Activated CD8-positive, alpha-beta memory T cell treated with anti-CD3 and anti-CD28 coated beads, Interleukin-2, amount 50 U/mL, for 24 hours (primary cell): ENCODE measurements around the gene FADS1.

Experiments used
- DNase-seq: peaks from one replicate; pipeline ENCODE4 v3.0.0-alpha.2; 2020; ENCODE audit errors: extremely low read depth

FADS1 gene

GRCh38 chr11:61776561-61777075 lies 40.2 kb downstream of the FADS1 start:
- no peak for DNase-seq

- no peak for DNase-seq
Measured at GRCh38 chr11:61775606-61776554, 40.9 kb downstream of the FADS1 start.

DNA sequence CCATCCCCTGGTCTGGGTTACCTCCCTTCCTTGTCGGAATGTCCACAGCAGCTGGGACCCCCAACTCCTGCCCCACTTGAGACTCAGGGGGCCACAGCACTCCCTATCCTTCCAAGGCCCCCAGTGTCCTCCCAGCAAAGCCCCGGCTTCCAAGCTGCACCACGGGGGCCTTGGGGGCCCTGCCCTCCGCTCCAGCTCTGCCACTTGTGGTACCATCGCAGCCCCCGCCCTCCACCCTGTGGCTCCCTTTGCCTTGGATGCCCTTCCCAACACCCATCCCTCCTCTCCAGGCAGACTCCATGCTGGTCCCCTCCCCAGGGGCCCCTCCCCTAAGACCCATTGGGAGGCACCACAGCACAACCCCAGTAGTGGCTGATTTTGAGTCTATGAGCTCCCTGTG lies 41.7 kb downstream of the FADS1 start:
- DNase-seq = no peak

DNA sequence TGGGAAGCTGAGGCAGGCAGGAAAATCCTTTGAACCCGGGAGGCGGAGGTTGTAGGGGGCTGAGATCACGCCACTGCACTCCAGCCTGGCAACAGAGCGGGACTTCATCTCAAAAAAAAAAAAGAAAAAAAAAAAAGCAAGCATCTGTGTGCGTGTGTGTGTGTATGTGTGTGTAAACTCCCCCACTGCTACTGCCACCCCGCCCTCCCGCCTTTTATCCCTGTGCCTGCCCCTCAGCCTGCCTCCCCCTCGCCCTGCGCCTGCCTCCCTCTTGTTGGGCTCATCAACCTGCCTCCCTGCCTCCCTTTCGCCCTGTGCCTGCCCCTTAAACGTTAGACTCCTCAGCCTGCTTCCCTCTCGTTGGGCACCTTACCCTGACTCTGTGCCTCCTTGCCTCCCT lies 42.4 kb downstream of the FADS1 start:
- DNase-seq = no peak

DNA sequence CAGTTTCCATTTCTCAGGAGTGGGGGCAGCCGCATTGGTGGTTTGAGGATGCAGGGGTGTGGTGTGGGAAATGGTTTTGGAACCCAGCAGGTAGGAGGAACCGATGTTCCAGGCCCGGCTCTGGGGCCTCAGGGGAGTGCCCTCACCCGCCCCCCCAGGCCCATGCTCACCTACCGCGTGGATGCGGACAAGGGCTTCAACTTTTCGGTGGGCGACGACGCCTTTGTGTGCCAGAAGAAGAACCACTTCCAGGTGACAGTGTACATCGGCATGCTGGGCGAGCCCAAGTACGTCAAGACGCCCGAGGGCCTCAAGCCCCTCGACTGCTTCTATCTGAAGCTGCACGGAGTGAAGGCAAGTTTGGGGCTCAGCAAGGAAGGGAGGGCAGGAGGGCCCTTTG lies 43.0 kb downstream of the FADS1 start:
- DNase-seq = no peak

DNA sequence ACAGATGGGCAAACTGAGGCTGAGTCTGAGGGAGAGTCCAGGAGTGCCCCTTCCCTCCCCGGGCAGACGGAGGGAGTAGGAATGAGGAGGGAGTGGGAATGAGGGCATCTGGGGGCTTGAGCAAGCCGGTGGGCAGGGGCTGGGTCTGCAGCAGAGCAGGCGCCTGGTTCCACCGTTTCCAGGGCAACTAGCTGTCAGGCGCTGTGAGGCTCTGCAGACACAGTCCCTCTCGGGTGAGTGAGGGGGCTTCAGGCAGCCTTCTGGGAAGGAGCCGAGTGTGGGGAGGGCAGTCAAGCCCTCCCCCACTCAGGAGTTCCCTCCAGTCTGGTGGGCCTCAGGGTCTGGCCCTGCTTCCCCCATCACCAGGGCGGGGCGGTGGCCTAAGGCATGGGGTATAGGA lies 43.4 kb downstream of the FADS1 start:
- no peak for DNase-seq

GRCh38 chr11:61771985-61772455 lies 44.8 kb downstream of the FADS1 start:
- no peak for DNase-seq

DNA sequence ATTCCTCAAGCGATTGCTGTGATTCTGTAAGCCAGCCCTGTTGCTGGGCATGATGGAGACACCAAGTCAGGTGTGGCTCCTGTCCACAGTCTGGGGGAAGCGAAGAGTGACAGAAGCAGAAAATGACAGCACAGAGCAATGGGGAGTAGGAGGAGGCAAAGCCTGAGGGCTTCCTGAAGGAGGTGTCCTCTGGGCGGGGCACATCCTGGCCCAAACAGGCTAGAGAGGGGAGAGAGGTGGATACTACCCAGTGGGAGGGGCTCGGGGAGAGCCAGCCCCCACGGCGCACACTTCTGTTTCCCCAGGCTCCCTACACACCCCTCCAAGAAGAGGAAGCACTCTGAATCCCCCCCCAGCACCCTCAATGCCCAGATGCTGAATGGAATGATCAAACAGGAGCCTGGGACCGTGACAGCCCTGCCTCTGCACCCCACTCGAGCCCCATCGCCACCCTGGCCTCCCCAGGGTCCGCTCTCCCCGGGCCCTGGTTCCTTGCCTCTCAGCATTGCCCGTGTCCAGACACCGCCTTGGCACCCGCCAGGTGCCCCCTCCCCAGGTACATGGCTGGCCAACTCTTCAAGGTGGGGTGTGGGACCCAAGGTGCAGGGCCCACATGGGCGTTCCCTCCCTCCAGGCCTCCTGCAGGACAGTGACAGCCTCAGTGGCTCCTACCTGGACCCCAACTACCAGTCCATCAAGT lies 45.5 kb downstream of the FADS1 start:
- DNase-seq = no peak

GRCh38 chr11:61769946-61770683 lies 46.7 kb downstream of the FADS1 start:
- no peak for DNase-seq

DNA sequence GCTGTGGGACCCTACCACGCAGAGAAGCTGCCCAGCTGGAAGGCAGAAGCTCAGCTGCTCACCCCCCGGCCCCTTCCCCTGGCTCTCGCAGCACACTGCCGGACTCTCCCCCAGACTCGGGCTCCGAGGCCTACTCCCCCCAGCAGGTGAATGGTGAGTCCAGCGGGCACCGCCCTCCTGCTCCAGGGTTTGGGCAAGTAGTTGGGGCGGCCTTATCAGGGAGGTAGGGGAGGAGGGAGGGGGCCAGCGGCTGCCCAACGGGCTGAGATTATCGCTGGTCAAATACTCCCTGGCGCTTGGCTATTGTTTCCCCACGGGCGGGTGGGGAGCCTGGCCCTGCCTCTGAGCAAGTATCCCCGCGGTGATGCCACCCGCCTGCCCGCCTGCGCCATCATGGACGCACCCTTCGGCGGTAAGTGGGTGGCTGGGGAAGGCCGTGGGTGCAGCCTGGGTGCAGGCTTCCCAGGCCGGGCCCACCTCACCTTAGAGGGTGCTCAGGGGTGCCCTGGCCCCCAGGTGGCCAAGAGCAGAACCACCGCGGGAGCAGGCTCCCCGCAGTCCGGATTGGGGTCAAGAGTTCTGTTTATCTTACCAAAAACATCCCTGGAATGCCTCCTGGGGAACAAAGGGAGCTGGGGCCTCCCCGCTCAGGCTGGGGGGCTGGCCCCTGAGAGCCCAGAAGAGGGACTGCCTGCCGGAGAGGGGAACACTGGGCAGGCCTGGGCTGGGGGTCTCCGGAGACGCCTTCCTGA lies 47.5 kb downstream of the FADS1 start:
- DNase-seq = no peak

GRCh38 chr11:61768376-61769076 lies 48.3 kb downstream of the FADS1 start:
- no peak for DNase-seq

DNA sequence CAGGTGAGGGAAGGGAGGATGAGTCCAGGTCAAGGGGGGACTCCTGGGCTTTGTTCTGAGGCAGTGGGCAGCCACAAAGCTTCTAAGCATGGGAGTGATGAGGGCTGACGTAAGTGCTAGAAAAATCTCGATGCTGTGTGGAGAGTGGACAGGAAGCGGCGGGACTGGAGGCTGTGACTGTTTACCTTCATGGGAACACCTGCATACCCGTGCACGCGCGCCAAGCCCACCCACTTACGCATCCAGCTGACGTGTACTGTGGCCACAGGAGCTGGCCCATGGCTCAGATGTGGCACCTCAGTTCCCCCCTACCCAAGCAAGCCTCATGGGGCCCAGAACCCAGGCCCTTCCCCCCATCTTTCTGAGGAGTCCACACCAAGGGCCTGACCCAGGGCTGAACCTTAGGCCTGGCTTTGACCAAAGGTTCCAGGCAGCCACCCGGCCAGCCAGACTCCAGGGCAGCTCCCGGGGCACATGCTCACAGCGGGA lies 50.4 kb downstream of the FADS1 start:
- DNase-seq = no peak

GRCh38 chr11:61765550-61766253 lies 51.1 kb downstream of the FADS1 start:
- DNase-seq = no peak

- no peak for DNase-seq
Measured at GRCh38 chr11:61764606-61765260, 52.1 kb downstream of the FADS1 start.

GRCh38 chr11:61763930-61764605 lies 52.7 kb downstream of the FADS1 start:
- no peak for DNase-seq

DNA sequence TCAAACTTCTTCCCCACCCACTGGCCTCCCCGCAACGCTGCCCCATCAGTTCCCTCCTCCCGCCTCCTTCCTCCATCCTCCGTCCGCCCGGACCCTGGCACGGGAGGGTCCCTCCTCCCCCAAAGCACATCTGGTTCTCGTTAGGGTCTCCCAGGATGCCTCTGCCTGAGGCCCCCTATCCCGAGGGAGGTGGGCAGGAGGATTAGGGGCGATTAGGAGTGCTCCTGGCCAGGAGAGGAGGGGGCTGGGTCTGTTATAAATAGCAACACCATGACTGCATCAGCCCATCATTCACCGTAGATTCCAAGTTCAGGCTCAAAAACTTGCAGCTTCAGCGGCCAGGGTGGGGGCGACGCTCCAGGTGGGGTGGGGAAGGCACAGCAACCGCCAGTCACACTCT lies 54.0 kb downstream of the FADS1 start:
- no peak for DNase-seq

DNA sequence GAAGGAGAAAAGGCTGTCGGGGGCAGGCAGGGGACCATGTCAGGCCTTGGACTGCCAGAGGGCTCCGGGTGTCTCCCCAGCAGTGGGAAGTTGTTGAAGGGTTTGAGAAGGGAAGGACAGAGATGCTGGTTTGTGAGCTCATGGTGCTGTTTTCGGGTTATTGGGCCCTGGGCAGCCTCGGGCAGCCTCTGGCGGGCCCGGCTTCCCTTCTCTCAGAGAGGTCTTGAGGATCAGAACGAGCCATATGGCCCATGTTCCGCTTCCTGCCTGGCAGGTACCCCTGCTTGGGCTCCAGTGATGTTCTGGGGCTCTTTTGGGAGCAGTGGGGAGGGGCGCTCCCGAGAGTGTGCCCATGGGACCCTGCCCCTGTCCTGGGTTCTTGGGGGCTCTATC lies 54.6 kb downstream of the FADS1 start:
- DNase-seq = no peak

DNA sequence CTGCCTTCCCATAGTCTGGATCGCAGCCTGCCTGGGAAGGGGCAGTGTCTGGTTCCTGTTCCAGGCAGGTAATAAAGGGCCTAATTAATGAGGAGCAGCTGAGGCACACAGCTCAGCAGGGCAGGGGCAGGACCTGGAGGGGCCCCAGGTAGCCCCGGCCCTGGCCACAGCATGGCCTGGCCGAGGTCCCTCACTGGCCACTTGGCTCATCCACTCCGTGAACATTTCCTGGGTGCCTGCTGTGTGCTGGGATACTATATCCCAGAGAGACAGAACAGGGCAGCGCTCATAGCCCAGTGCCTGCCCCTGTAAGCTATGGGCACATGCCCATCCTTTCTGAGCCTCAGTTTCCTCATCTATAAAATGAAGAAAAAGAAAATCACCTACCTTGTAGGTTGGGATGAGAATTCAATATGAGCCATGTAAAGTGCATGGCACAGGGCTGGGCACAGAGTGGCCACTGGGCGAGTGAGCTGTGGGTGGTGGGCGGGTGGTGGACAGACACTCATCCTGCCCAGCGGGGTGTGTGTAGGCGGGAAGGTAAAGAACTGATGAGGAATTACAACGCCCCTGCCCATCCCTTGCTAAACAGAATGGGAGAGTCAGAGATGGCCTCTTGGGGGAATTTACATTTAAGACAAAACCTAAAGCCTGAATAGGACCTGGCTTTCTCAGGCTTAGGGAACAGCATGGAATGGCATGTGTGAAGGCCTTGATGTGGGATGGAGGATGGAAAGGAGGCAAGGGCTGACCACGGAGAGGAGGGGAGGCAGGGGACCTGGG lies 55.2 kb downstream of the FADS1 start:
- no peak for DNase-seq
